Uterus (tissue), 4 donors: Measurements from ENCODE around the gene KMT2D. TPM values are rescaled to one million over a fixed set of nuclear protein-coding genes. Genes with fewer than 3 reads are reported as not detected.
A peak's percentile ranks its signal among the peaks of the same experiment; 100 is the strongest.

Experiments
- DNase-seq, 2 donors: peaks; one replicate each; pipeline ENCODE4 v3.0.0-alpha.2; 2019 to 2020
- H3K27ac ChIP-seq, 2 donors: fragments of 200-600 bp; sonication (generic); 1 replicate in 1 of 2; 2 replicates in 1 of 2; pipeline ENCODE4 v1.5.1; 2016 to 2018
- H3K27me3 ChIP-seq, 2 donors: fragments of 200-600 bp; sonication (generic); one replicate each; pipeline ENCODE4 v1.5.1; 2018 to 2019; ENCODE audit warnings: control low read depth in 1 of 2
- H3K36me3 ChIP-seq, 2 donors: fragments of 200-600 bp; sonication (generic); one replicate each; pipeline ENCODE4 v1.5.1; 2019; ENCODE audit warnings: control low read depth in 1 of 2
- H3K4me1 ChIP-seq, 2 donors: fragments of 200-600 bp; sonication (generic); one replicate each; pipeline ENCODE4 v1.5.1; 2018 to 2019; ENCODE audit warnings: control low read depth in 1 of 2
- H3K4me3 ChIP-seq, 2 donors: fragments of 200-600 bp; sonication (generic); 1 replicate in 1 of 2; 2 replicates in 1 of 2; pipeline ENCODE4 v1.5.1; 2018 to 2019; ENCODE audit warnings: mild to moderate bottlenecking in 1 of 2
- H3K9me3 ChIP-seq, 2 donors: fragments of 200-600 bp; sonication (generic); one replicate each; pipeline ENCODE4 v1.5.1; 2019; ENCODE audit warnings: control low read depth in 1 of 2
- CTCF ChIP-seq, 4 experiments: fragments of 200-600 bp in 2 of 4; fragments of 450-650 bp in 2 of 4; sonication (generic) in 2 of 4; IDR thresholded peaks; one replicate each; pipeline ENCODE4 v1.5.1; 2016 to 2019; ENCODE audit warnings: antibody characterized with exemption in 4 of 4, mild to moderate bottlenecking in 2 of 4, moderate library complexity in 1 of 4
- POLR2A ChIP-seq, 2 donors: fragments of 450-650 bp; IDR thresholded peaks; one replicate each; pipeline ENCODE4 v1.6.1; 2016; ENCODE audit warnings: antibody characterized with exemption in 2 of 2, mild to moderate bottlenecking in 1 of 2, moderate library complexity in 1 of 2
- intact Hi-C: fragments of 100-400 bp; cut with DNase I; formaldehyde crosslinking; loops from one replicate; pipeline ENCODE4 v1.15.1; 2023; ENCODE audit warnings: low total_unique reads
- total RNA-seq, 4 donors: library from RNA; depleted of rRNA in 3 of 4; stranded (reverse); fragments of >200 nt in 3 of 4; gene quantifications; one replicate each; pipeline versions ENCODE4 v1.1.0 to v1.2.4, GENCODE V29; 2014 to 2023
- donor health status: DM: yes; HTN: yes; CAD: no.

KMT2D gene
- total RNA-seq, 4 donors from 2014 or later = 22.3 to 138 (median 38.2) TPM

GRCh38 chr12:49104822-49105221 is 44.2 kb upstream of the KMT2D start:
- Histone ChIP-seq H3K9me3 (no peaks in the 10 kb centered on the region), H3K4me1 (peaks cover 10 to 14% of the 10 kb centered on the region in 2 donors), H3K27me3 (no peaks in the 10 kb centered on the region), H3K4me3 (no peak overlapping the region), H3K36me3 (no peaks in the 10 kb centered on the region), H3K27ac (no peak overlapping the region)
- TF ChIP-seq CTCF (IDR thresholded peaks at IDR 0.05) = no peak
- TF ChIP-seq POLR2A (IDR thresholded peaks at IDR 0.05) = no peak
- DNase-seq = no peak
- intact Hi-C loops = no loop called here

GRCh38 chr12:49100380-49100779 is 39.8 kb upstream of the KMT2D start:
- no peak for TF ChIP-seq CTCF (IDR thresholded peaks at IDR 0.05)
- no peak for TF ChIP-seq POLR2A (IDR thresholded peaks at IDR 0.05)
- Histone ChIP-seq H3K4me1 (no peaks in the 10 kb centered on the region), H3K9me3 (no peaks in the 10 kb centered on the region), H3K36me3 (no peaks in the 10 kb centered on the region), H3K27ac (no peak overlapping the region), H3K4me3 (no peak overlapping the region), H3K27me3 (no peaks in the 10 kb centered on the region)
- intact Hi-C loops = no loop called here
- DNase-seq = no peak

DNA sequence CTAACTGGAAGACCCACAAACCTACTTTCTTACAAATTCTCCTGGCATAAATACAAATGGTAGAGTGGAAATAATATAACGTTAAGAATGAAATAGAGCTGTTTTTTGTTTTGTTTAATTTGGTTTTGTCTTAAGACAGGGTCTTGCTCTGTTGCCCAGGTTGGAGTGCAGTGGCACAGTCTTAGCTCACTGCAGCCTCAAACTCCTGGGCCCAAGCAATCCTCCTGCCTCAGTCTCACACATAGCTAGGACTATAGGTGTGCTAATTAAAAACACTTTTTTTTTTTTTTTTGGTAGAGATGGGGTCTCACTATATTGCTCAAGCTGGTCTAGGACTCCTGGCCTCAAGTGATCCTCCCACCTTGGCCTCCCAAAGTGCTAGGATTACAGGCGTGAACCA is 38.1 kb upstream of the KMT2D start:
- peaks cover 5 to 10% of the 10 kb centered on the region in 2 donors for H3K4me1 ChIP-seq
- H3K27me3 ChIP-seq = peaks cover 0 to 6% of the 10 kb centered on the region in 2 donors
- no peak overlapping the region for H3K4me3 ChIP-seq
- no peaks in the 10 kb centered on the region for H3K36me3 ChIP-seq
- H3K27ac ChIP-seq = no peak overlapping the region
- TF ChIP-seq POLR2A (IDR thresholded peaks at IDR 0.05) = no peak
- no peak for TF ChIP-seq CTCF (IDR thresholded peaks at IDR 0.05)
- DNase-seq = no peak
- H3K9me3 ChIP-seq = no peaks in the 10 kb centered on the region
- intact Hi-C loops = no loop called here

DNA sequence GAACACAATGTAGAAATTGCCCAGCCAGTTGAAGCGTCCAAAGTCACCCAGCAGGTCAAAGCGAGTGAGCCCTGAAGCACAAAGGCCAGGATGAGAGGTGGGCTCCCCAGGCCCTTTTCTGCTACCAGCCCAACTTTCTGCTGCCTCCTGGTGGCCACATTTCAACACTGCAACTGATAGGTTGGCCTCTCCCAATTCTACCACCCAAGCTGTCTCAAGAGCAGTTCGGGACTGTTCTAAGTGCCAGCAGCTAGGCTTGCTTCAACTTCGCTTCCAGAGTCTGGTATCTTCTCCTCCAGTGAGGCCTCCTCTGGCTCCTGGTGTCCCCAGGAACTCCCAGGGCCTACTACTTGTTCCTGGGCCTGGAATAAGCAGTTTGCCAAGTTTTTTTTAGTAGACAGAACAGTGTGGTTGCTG is 37.4 kb upstream of the KMT2D start:
- TF ChIP-seq CTCF (IDR thresholded peaks at IDR 0.05) = peak; percentile 64 to 79 (median 66)
- TF ChIP-seq POLR2A (IDR thresholded peaks at IDR 0.05) = no peak
- peaks cover 0 to 6% of the 10 kb centered on the region in 2 donors for H3K27me3 ChIP-seq
- H3K4me1 ChIP-seq = peaks cover 5 to 10% of the 10 kb centered on the region in 2 donors
- intact Hi-C loops = no loop called here
- H3K9me3 ChIP-seq = no peaks in the 10 kb centered on the region
- H3K4me3 ChIP-seq = no peak overlapping the region
- H3K27ac ChIP-seq = no peak overlapping the region
- H3K36me3 ChIP-seq = no peaks in the 10 kb centered on the region
- peak in 1 of 2 donors; percentile 55 for DNase-seq

- DNase-seq = no peak
- H3K9me3 ChIP-seq = no peaks in the 10 kb centered on the region
- no peak overlapping the region for H3K27ac ChIP-seq
- no peak for TF ChIP-seq CTCF (IDR thresholded peaks at IDR 0.05)
- H3K36me3 ChIP-seq = no peaks in the 10 kb centered on the region
- peaks cover 5 to 12% of the 10 kb centered on the region in 2 donors for H3K4me1 ChIP-seq
- H3K27me3 ChIP-seq = peaks cover 0 to 6% of the 10 kb centered on the region in 2 donors
- H3K4me3 ChIP-seq = no peak overlapping the region
- intact Hi-C loops = no loop called here
Observed at GRCh38 chr12:49097381-49097780, 36.8 kb upstream of the KMT2D start.
